Mesangial cell (primary cell): ENCODE results near the gene DNAJC8. TPM values are rescaled to one million over a fixed set of nuclear protein-coding genes. Genes with fewer than 3 reads are reported as not detected.

Source experiments
- total RNA-seq: library from RNA; depleted of rRNA; stranded (reverse); fragments of >200 nt; gene quantifications from 2 replicates; pipeline ENCODE4 v1.2.3, GENCODE V29; 2015

Gene DNAJC8
- 26.2 and 42.0 TPM in 2 replicates for total RNA-seq

GRCh38 chr1:28232558-28233263 is at the start of gene DNAJC8:
Gene DNAJC8 (minus strand): TSS chr1:28233029. CDS start chr1:28232998, 31 bp downstream.

GRCh38 chr1:28259252-28259933 is 26.6 kb upstream of the DNAJC8 start, which contains the start of gene SESN2:
Gene SESN2 (plus strand): TSS chr1:28259518. CDS start chr1:28259848, 330 bp downstream.

GRCh38 chr1:28235755-28236655 is 3.2 kb upstream of the DNAJC8 start, which contains the start of gene ATP5IF1:
Gene ATP5IF1 (plus strand): TSS chr1:28236124. CDS start chr1:28236184, 60 bp downstream.

GRCh38 chr1:28176492-28177470 is 56.0 kb downstream of the DNAJC8 start, which contains the start of gene PTAFR:
Gene PTAFR (minus strand): TSS chr1:28176690. CDS start chr1:28151021, 25,669 bp downstream.

Other genes starting within 250 kb of the DNAJC8 start
- gene EYA3, start 144.4 kb downstream of the DNAJC8 start, total RNA-seq, result 13.7 and 15.1 TPM in 2 replicates
- under 0.01 and 0.25 TPM in 2 replicates for gene PTAFR, start 56.3 kb downstream of the DNAJC8 start, total RNA-seq
- gene ATP5IF1, start 3.1 kb upstream of the DNAJC8 start, total RNA-seq, result 198 and 203 TPM in 2 replicates
- 33.7 and 43.0 TPM in 2 replicates for gene SESN2, start 26.5 kb upstream of the DNAJC8 start, total RNA-seq
- 15.6 and 18.6 TPM in 2 replicates for gene MED18, start 96.0 kb upstream of the DNAJC8 start, total RNA-seq
- gene PHACTR4, start 136.7 kb upstream of the DNAJC8 start, total RNA-seq, result 20.5 and 20.9 TPM in 2 replicates